Measurements from ENCODE around the gene NTNG1.

The NTNG1 gene

DNA sequence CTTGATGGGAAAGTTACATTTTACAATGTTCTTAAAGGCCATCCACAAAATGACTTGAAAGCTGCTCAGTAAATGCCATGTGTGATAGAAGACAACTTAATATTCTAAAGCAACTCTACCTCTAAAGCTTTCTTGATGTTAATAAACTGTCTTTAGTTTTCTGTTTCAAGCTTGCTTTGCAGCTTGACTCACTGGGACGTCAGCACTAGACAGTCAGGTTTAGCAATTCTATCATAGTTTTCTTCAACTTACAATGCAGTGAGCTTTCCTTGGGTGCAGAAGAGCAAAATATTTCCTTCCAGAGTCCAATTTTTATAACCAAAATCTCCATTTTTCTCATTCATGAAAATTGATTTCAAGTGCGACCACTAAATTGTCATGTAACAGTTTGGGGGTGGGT lies 273.1 kb downstream of the NTNG1 start:
- no peak overlapping the region for H3K9ac ChIP-seq (ENCODE audit: low read length)
- TF ChIP-seq EZH2phosphoT487 (IDR thresholded peaks at IDR 0.05; ENCODE audit: low read length): no peak
- TF ChIP-seq, protein P1, sequence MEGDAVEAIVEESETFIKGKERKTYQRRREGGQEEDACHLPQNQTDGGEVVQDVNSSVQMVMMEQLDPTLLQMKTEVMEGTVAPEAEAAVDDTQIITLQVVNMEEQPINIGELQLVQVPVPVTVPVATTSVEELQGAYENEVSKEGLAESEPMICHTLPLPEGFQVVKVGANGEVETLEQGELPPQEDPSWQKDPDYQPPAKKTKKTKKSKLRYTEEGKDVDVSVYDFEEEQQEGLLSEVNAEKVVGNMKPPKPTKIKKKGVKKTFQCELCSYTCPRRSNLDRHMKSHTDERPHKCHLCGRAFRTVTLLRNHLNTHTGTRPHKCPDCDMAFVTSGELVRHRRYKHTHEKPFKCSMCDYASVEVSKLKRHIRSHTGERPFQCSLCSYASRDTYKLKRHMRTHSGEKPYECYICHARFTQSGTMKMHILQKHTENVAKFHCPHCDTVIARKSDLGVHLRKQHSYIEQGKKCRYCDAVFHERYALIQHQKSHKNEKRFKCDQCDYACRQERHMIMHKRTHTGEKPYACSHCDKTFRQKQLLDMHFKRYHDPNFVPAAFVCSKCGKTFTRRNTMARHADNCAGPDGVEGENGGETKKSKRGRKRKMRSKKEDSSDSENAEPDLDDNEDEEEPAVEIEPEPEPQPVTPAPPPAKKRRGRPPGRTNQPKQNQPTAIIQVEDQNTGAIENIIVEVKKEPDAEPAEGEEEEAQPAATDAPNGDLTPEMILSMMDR (IDR thresholded peaks at IDR 0.05; ENCODE audit: low read length): no peak
- no peak for TF ChIP-seq EZH2 (optimal IDR thresholded peaks at IDR 0.05; ENCODE audit: low read depth, low read length)

DNA sequence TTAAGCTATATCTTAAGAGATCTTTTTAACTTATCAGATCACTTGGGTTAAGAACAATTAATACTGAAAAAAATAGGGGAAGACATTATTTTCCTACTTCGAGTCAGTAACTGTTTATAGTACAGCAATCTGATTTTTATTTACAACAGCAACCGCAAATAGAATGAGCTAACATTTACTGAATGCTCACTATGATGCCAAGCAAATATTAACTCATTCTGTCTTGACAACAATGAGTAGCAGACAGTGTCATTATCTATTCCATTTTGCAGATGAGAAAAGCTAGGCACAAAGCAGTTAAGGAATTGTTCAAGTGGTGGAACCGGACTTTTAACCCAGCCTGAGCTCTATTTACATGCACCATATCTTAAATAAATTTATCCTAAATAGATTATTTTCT lies 273.7 kb downstream of the NTNG1 start:
- Histone ChIP-seq H3K36me3 (replicated peaks; ENCODE audit: insufficient read depth, low read length) (no peaks in the 10 kb centered on the region), H2AFZ (ENCODE audit: low read length) (no peak overlapping the region), H3F3A (ENCODE audit: insufficient read depth, low read length) (no peaks in the 10 kb centered on the region), H3K27me3 (replicated peaks; ENCODE audit: insufficient read depth, low read length) (no peaks in the 10 kb centered on the region), H3K9ac (ENCODE audit: low read length) (no peak overlapping the region), H3K4me2 (ENCODE audit: low read depth, low read length) (no peak overlapping the region), H4K20me1 (ENCODE audit: insufficient read depth, low read length) (no peaks in the 10 kb centered on the region), H3K4me3 (ENCODE audit: low read length) (no peak overlapping the region), H3K27ac (ENCODE audit: low read length) (no peak overlapping the region), H3K9me2 (replicated peaks; ENCODE audit: insufficient read depth, low read length) (no peaks in the 10 kb centered on the region), H3K79me2 (ENCODE audit: low read length) (no peaks in the 10 kb centered on the region), H3K9me3 (replicated peaks; ENCODE audit: insufficient read depth, low read length) (no peaks in the 10 kb centered on the region), H3K4me1 (ENCODE audit: low read length) (no peaks in the 10 kb centered on the region)
- DNase-seq: no peak
- TF ChIP-seq, protein P1 (IDR thresholded peaks at IDR 0.05; ENCODE audit: low read length): no peak
- no peak for TF ChIP-seq EZH2 (optimal IDR thresholded peaks at IDR 0.05; ENCODE audit: low read depth, low read length)
- TF ChIP-seq EZH2phosphoT487 (IDR thresholded peaks at IDR 0.05; ENCODE audit: low read length): no peak

More for the DNA sequence above, 273.1 kb downstream of the NTNG1 start:
- H2AFZ ChIP-seq (ENCODE audit: low read length): no peak overlapping the region
- no peak overlapping the region for H3K27ac ChIP-seq (ENCODE audit: low read length)
- no peaks in the 10 kb centered on the region for H3K9me2 ChIP-seq (replicated peaks; ENCODE audit: insufficient read depth, low read length)
- no peak overlapping the region for H3K4me3 ChIP-seq (ENCODE audit: low read length)
- no peak overlapping the region for H3K4me2 ChIP-seq (ENCODE audit: low read depth, low read length)
- H3K4me1 ChIP-seq (ENCODE audit: low read length): no peaks in the 10 kb centered on the region
- no peaks in the 10 kb centered on the region for H3F3A ChIP-seq (ENCODE audit: insufficient read depth, low read length)
- H3K9me3 ChIP-seq (replicated peaks; ENCODE audit: insufficient read depth, low read length): no peaks in the 10 kb centered on the region
- no peaks in the 10 kb centered on the region for H3K79me2 ChIP-seq (ENCODE audit: low read length)
- H3K36me3 ChIP-seq (replicated peaks; ENCODE audit: insufficient read depth, low read length): no peaks in the 10 kb centered on the region
- DNase-seq: no peak
- H4K20me1 ChIP-seq (ENCODE audit: insufficient read depth, low read length): no peaks in the 10 kb centered on the region
- no peaks in the 10 kb centered on the region for H3K27me3 ChIP-seq (replicated peaks; ENCODE audit: insufficient read depth, low read length)

DNA sequence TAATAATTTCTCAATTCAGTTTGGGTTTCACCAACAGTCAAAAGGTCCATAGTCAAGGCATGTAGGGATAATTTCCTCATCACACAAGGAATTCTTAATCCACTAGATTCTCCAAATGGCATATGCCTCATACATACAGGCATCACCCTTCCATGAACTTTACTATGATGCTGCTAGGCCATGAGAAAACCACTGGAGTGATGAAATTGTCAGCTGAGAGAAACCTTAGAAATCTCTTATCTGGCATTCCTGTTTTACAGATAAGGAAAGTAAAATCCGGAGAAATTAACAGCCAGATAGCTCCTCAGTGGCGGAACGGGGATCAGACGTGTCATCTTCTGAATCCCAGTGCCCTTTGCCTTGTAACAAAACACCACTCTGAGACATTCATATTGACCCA lies 274.4 kb downstream of the NTNG1 start:
- H3K9ac ChIP-seq (ENCODE audit: low read length): no peak overlapping the region
- H2AFZ ChIP-seq (ENCODE audit: low read length): no peak overlapping the region
- H4K20me1 ChIP-seq (ENCODE audit: insufficient read depth, low read length): no peaks in the 10 kb centered on the region
- no peaks in the 10 kb centered on the region for H3K79me2 ChIP-seq (ENCODE audit: low read length)
- no peaks in the 10 kb centered on the region for H3K9me3 ChIP-seq (replicated peaks; ENCODE audit: insufficient read depth, low read length)
- DNase-seq: no peak
- H3K4me1 ChIP-seq (ENCODE audit: low read length): no peaks in the 10 kb centered on the region
- H3K27ac ChIP-seq (ENCODE audit: low read length): no peak overlapping the region
- H3K36me3 ChIP-seq (replicated peaks; ENCODE audit: insufficient read depth, low read length): no peaks in the 10 kb centered on the region
- TF ChIP-seq EZH2phosphoT487 (IDR thresholded peaks at IDR 0.05; ENCODE audit: low read length) (no peak), EZH2 (optimal IDR thresholded peaks at IDR 0.05; ENCODE audit: low read depth, low read length) (no peak)
- TF ChIP-seq, protein P1 (IDR thresholded peaks at IDR 0.05; ENCODE audit: low read length): no peak
- no peaks in the 10 kb centered on the region for H3K9me2 ChIP-seq (replicated peaks; ENCODE audit: insufficient read depth, low read length)
- H3K4me2 ChIP-seq (ENCODE audit: low read depth, low read length): no peak overlapping the region
- H3F3A ChIP-seq (ENCODE audit: insufficient read depth, low read length): no peaks in the 10 kb centered on the region
- H3K4me3 ChIP-seq (ENCODE audit: low read length): no peak overlapping the region
- H3K27me3 ChIP-seq (replicated peaks; ENCODE audit: insufficient read depth, low read length): no peaks in the 10 kb centered on the region

All from MM.1S (cell line).